B cell (primary cell): Measurements from ENCODE around the gene TMED10. TPM values are rescaled to one million over a fixed set of nuclear protein-coding genes. Genes with fewer than 3 reads are reported as not detected.

ENCODE experiments used
- ATAC-seq: fragments of 200-7000 bp; cut with Tn5 transposase; one replicate; pipeline ENCODE4 v1.10.0; 2021; ENCODE audit warnings: low read depth, mild to moderate bottlenecking, moderate number of reproducible peaks, moderate library complexity
- CTCF ChIA-PET: fragments of 350-600 bp; sonication (Branson Sonifier 250); formaldehyde crosslinking; loops from one replicate; lab custom pipeline; 2021; ENCODE audit warnings: antibody characterized with exemption, inconsistent platforms; lab: Charles Lee
- POLR2A ChIA-PET: fragments of 350-600 bp; sonication (Branson Sonifier 250); formaldehyde crosslinking; loops from one replicate; lab custom pipeline; 2021; ENCODE audit warnings: antibody characterized with exemption; lab: Charles Lee
- DNase-seq: peaks from one replicate; pipeline ENCODE4 v3.0.0; 2013
- H2AFZ ChIP-seq: 2 replicates; pipeline ENCODE4 v1.6.1; 2012; ENCODE audit warnings: mild to moderate bottlenecking, low read depth, low read length; ENCODE audit not compliant: insufficient read depth, poor library complexity, severe bottlenecking
- H3K27ac ChIP-seq, 2 donors: 1 replicate in 1 of 2; 2 replicates in 1 of 2; pipeline ENCODE4 v1.5.1; 2012 to 2013; ENCODE audit warnings: low read length in 2 of 2, mild to moderate bottlenecking in 2 of 2, moderate library complexity in 1 of 2
- H3K27me3 ChIP-seq, 4 experiments: fragments of 200-600 bp in 1 of 4; sonication (generic) in 1 of 4; replicated peaks in 1 of 4; 1 replicate in 2 of 4; 2 replicates in 2 of 4; pipeline versions ENCODE4 v1.6.1 to v1.7.0; 2013 to 2016; ENCODE audit warnings: low read length in 3 of 4, mild to moderate bottlenecking in 2 of 4, mixed read lengths in 1 of 4, moderate library complexity in 1 of 4; ENCODE audit not compliant: insufficient read depth in 4 of 4, control insufficient read depth in 3 of 4; ENCODE audit errors: control extremely low read depth in 1 of 4
- H3K36me3 ChIP-seq, 2 experiments: replicated peaks in 1 of 2; 1 replicate in 1 of 2; 2 replicates in 1 of 2; pipeline versions ENCODE4 v1.6.1 to v1.7.1; 2013; ENCODE audit warnings: low read length in 1 of 2; ENCODE audit not compliant: insufficient read depth in 2 of 2, control insufficient read depth in 1 of 2; ENCODE audit errors: control extremely low read depth in 1 of 2, extremely low read depth in 1 of 2
- H3K4me1 ChIP-seq, 2 donors: fragments of 200-600 bp in 1 of 2; sonication (generic) in 1 of 2; 1 replicate in 1 of 2; 2 replicates in 1 of 2; pipeline versions ENCODE4 v1.5.1 to v1.6.1; 2013 to 2017; ENCODE audit warnings: low read length in 2 of 2; ENCODE audit not compliant: control insufficient read depth in 2 of 2, insufficient read depth in 2 of 2
- H3K4me2 ChIP-seq: replicated peaks from 2 replicates; pipeline ENCODE3; 2012; ENCODE audit warnings: mild to moderate bottlenecking, low read depth, low read length; ENCODE audit not compliant: poor library complexity, severe bottlenecking
- H3K4me3 ChIP-seq, 5 experiments: fragments of 200-600 bp in 1 of 5; sonication (generic) in 1 of 5; 1 replicate in 3 of 5; 2 replicates in 2 of 5; pipeline versions ENCODE4 v1.5.1 to v1.7.0; 2011 to 2016; ENCODE audit warnings: low read length in 4 of 5, mild to moderate bottlenecking in 4 of 5, low read depth in 2 of 5, control low read depth in 1 of 5, moderate library complexity in 1 of 5; ENCODE audit not compliant: insufficient read depth in 1 of 5; ENCODE audit errors: control extremely low read depth in 1 of 5, extremely low read depth in 1 of 5
- H3K79me2 ChIP-seq: fragments of 200-600 bp; sonication (generic); one replicate; pipeline ENCODE4 v1.6.0; 2016; ENCODE audit warnings: low read length; ENCODE audit not compliant: control insufficient read depth, insufficient read depth
- H3K9ac ChIP-seq: fragments of 200-600 bp; sonication (generic); 2 replicates; pipeline ENCODE4 v1.6.1; 2017; ENCODE audit warnings: mild to moderate bottlenecking, low read length, moderate library complexity
- H3K9me3 ChIP-seq, 3 donors: one replicate each; pipeline versions ENCODE4 v1.6.1 to v1.7.1; 2013; ENCODE audit warnings: low read length in 2 of 3; ENCODE audit not compliant: control insufficient read depth in 2 of 3, insufficient read depth in 1 of 3; ENCODE audit errors: control extremely low read depth in 1 of 3
- H4K20me1 ChIP-seq: 2 replicates; pipeline ENCODE4 v1.6.0; 2012; ENCODE audit warnings: mild to moderate bottlenecking, low read length; ENCODE audit not compliant: insufficient read depth, control insufficient read depth, poor library complexity, severe bottlenecking
- H3K27ac Mint-ChIP-seq: one replicate; pipeline ENCODE4 v1.8.0; 2021; ENCODE audit warnings: mixed read lengths
- H3K27me3 Mint-ChIP-seq: one replicate; pipeline ENCODE4 v1.8.0; 2021; ENCODE audit warnings: mixed read lengths
- H3K4me1 Mint-ChIP-seq: one replicate; pipeline ENCODE4 v1.8.0; 2021; ENCODE audit warnings: mixed read lengths
- H3K4me3 Mint-ChIP-seq: one replicate; pipeline ENCODE4 v1.8.0; 2021; ENCODE audit warnings: mixed read lengths
- H3K9me3 Mint-ChIP-seq: one replicate; pipeline ENCODE4 v1.8.0; 2022; ENCODE audit warnings: mixed read lengths; ENCODE audit not compliant: insufficient read depth
- CTCF ChIP-seq: fragments of 200-600 bp; IDR thresholded peaks from one replicate; pipeline ENCODE4 v1.8.0; 2022; ENCODE audit warnings: antibody characterized with exemption, mild to moderate bottlenecking
- EZH2 ChIP-seq: IDR thresholded peaks from 2 replicates; pipeline ENCODE4 v1.6.1; 2012; ENCODE audit warnings: borderline replicate concordance, low read depth, mild to moderate bottlenecking, moderate library complexity, low read length; ENCODE audit not compliant: insufficient read depth, poor library complexity, severe bottlenecking
- WGBS: methylation state at CpG from one replicate; pipeline ENCODE4 v1.1.5; 2013; ENCODE audit warnings: missing lambda C conversion rate; ENCODE audit not compliant: insufficient coverage; 5-methylcytosine and 5-hydroxymethylcytosine counted together
- intact Hi-C: fragments of 100-400 bp; cut with micrococcal nuclease; formaldehyde crosslinking; loops from one replicate; pipeline ENCODE4 v1.10.0; 2022
- polyA plus RNA-seq: library from polyadenylated mRNA; depleted of rRNA; stranded (reverse); fragments of >200 nt; gene quantifications from 2 replicates; pipeline ENCODE4 v1.2.3, GENCODE V29; 2012
- total RNA-seq, 2 donors: library from RNA; stranded (reverse); fragments of 120-200 nt in 1 of 2; gene quantifications; 1 replicate in 1 of 2; 2 replicates in 1 of 2; pipeline versions ENCODE4 v1.2.3 to v1.2.4, GENCODE V29; 2013 to 2022

TMED10 gene
- total and polyA plus RNA-seq, 2 donors (not counting 1 experiment from before 2014, with no cell fraction given): 72.0 to 111 TPM

GRCh38 chr14:75163677-75164076 lies 12.7 kb downstream of the TMED10 start:
- H2AFZ ChIP-seq: no peak overlapping the region
- H3K9ac ChIP-seq: no peak overlapping the region
- H3K36me3 ChIP-seq: peaks cover 0 to 6% of the 10 kb centered on the region in 2 experiments
- no peak overlapping the region for H3K4me2 ChIP-seq
- ATAC-seq (no peak), DNase-seq (no peak)
- Mint-ChIP-seq H3K27ac (no peak overlapping the region), H3K9me3 (no peaks in the 10 kb centered on the region), H3K4me1 (peaks cover 41% of the 10 kb centered on the region), H3K27me3 (no peaks in the 10 kb centered on the region), H3K4me3 (no peak overlapping the region)
- ChIA-PET CTCF (interaction anchor here (0.5 to 1.2 kb wide), 6 partner anchors 10 to 325 kb away, joined by 3 to 6 read pairs (median 4); no protein-coding TSS in a partner anchor), POLR2A (no interaction called here)
- no peak for TF ChIP-seq CTCF
- TF ChIP-seq EZH2: no peak
- no peak overlapping the region for H3K4me3 ChIP-seq
- WGBS: no CpG with 5 or more reads among the region's 2 CpGs
- peaks cover 97% of the 10 kb centered on the region for H3K79me2 ChIP-seq
- no peaks in the 10 kb centered on the region for H3K27me3 ChIP-seq
- no peak overlapping the region for H3K27ac ChIP-seq
- intact Hi-C loops: no loop called here
- peaks cover 3 to 8% of the 10 kb centered on the region in 2 donors for H3K4me1 ChIP-seq
- peaks cover 40% of the 10 kb centered on the region for H4K20me1 ChIP-seq
- no peaks in the 10 kb centered on the region for H3K9me3 ChIP-seq

- Mint-ChIP-seq H3K4me1 (peaks cover 37% of the 10 kb centered on the region), H3K9me3 (no peaks in the 10 kb centered on the region), H3K27me3 (no peaks in the 10 kb centered on the region), H3K27ac (peak overlapping the region; percentile 20), H3K4me3 (no peak overlapping the region)
- ATAC-seq (no peak), DNase-seq (no peak)
- Histone ChIP-seq H3K36me3 (peaks cover 0 to 6% of the 10 kb centered on the region in 2 experiments), H2AFZ (no peak overlapping the region), H4K20me1 (peaks cover 29% of the 10 kb centered on the region), H3K9me3 (no peaks in the 10 kb centered on the region), H3K9ac (no peak overlapping the region), H3K4me1 (peaks cover 3 to 5% of the 10 kb centered on the region in 2 donors), H3K79me2 (peaks cover 95% of the 10 kb centered on the region), H3K4me3 (no peak overlapping the region), H3K27ac (no peak overlapping the region), H3K4me2 (no peak overlapping the region), H3K27me3 (no peaks in the 10 kb centered on the region)
- intact Hi-C loops: no loop called here
- ChIA-PET POLR2A (no interaction called here), CTCF (no interaction called here)
- 83% methylated on average over 1 of the region's 3 CpGs for WGBS
- TF ChIP-seq CTCF (no peak), EZH2 (no peak)
Measured at GRCh38 chr14:75162631-75163030, 13.8 kb downstream of the TMED10 start.
